ENCODE measurements around the gene RHOC. TPM values are rescaled to one million over a fixed set of nuclear protein-coding genes. Genes with fewer than 3 reads are reported as not detected.

The RHOC gene
- total RNA-seq, 1 experiment from 2014 or later: 68.9 TPM

DNA sequence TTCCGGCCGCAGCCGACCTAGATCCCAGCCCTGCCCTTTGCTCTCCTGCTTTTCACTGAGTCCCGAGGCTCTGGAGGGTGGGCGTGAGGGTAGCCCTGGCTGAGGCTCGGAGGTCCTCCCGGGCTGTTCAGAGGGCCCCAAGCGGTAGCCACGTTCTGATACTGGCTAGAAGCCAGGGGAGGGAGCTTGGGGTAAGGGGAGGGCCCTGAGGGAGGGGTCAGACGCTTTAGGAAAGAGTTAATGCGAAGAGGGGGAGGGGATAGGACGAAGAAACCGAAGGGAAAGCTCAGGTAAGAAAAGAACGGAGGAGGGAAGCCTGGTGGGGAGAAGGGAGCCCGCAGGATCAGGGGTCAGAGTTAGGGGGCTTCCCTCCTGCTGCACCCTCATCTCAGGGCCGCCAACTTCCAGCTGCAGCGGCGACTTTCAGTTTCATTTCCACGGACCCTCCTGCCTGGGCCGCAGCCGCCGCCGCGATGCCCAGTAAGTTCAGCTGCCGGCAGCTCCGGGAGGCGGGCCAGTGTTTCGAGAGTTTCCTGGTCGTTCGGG lies 32.4 kb downstream of the RHOC start, which contains the start of gene MOV10 (continued):
- TF ChIP-seq ATF3 (CRISPR knock-in tag; conservative IDR thresholded peaks at IDR 0.05): no peak
- TF ChIP-seq NR3C1 (CRISPR knock-in tag; conservative IDR thresholded peaks at IDR 0.05; ENCODE audit: low read depth): no peak
- TF ChIP-seq TEAD1 (CRISPR knock-in tag; IDR thresholded peaks at IDR 0.05): 0 out of 2 replicates have a peak, but pooled peaks have one; percentile 25
- no peak for TF ChIP-seq ZBTB21 (CRISPR knock-in tag; IDR thresholded peaks at IDR 0.05; ENCODE audit: borderline replicate concordance)
- no peak for TF ChIP-seq E2F5 (CRISPR knock-in tag; IDR thresholded peaks at IDR 0.05)
- no peak for TF ChIP-seq RELA (CRISPR knock-in tag; IDR thresholded peaks at IDR 0.05; ENCODE audit: borderline replicate concordance)
- no peak for TF ChIP-seq ZNF232 (CRISPR knock-in tag; IDR thresholded peaks at IDR 0.05)
- no peak for TF ChIP-seq HMGA2 (CRISPR knock-in tag; IDR thresholded peaks at IDR 0.05)
- no peak for TF ChIP-seq ZSCAN18 (CRISPR knock-in tag; IDR thresholded peaks at IDR 0.05)
- no peak for TF ChIP-seq GTF2I (CRISPR knock-in tag; conservative IDR thresholded peaks at IDR 0.05)
- TF ChIP-seq ZNF671 (CRISPR knock-in tag; IDR thresholded peaks at IDR 0.05): no peak; the same call in 1 of the 2 replicates
- no peak for TF ChIP-seq NFATC4 (CRISPR knock-in tag; IDR thresholded peaks at IDR 0.05)
- TF ChIP-seq, protein P1, sequence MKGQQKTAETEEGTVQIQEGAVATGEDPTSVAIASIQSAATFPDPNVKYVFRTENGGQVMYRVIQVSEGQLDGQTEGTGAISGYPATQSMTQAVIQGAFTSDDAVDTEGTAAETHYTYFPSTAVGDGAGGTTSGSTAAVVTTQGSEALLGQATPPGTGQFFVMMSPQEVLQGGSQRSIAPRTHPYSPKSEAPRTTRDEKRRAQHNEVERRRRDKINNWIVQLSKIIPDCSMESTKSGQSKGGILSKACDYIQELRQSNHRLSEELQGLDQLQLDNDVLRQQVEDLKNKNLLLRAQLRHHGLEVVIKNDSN (CRISPR knock-in tag; IDR thresholded peaks at IDR 0.05): no peak
- TF ChIP-seq ZNF281 (CRISPR knock-in tag; IDR thresholded peaks at IDR 0.05): peak; percentile 30; the same call in 1 of the 2 replicates
- TF ChIP-seq ZNF423 (CRISPR knock-in tag; IDR thresholded peaks at IDR 0.05): no peak
- no peak for TF ChIP-seq GRHL2 (CRISPR knock-in tag; IDR thresholded peaks at IDR 0.05; ENCODE audit: insufficient replicate concordance, severe bottlenecking)
- peak; percentile 24; the same call in 1 of the 2 replicates for TF ChIP-seq MYBL2 (CRISPR knock-in tag; IDR thresholded peaks at IDR 0.05)
- no peak for TF ChIP-seq AFF4 (CRISPR knock-in tag; IDR thresholded peaks at IDR 0.05; ENCODE audit: borderline replicate concordance)
- TF ChIP-seq AR (CRISPR knock-in tag; IDR thresholded peaks at IDR 0.05): 0 out of 2 replicates have a peak, but pooled peaks have one; percentile 6
- no peak for TF ChIP-seq SMAD3 (CRISPR knock-in tag; IDR thresholded peaks at IDR 0.05; ENCODE audit: borderline replicate concordance)
- no peak for TF ChIP-seq ESRRA (CRISPR knock-in tag; IDR thresholded peaks at IDR 0.05; ENCODE audit: borderline replicate concordance)
- no peak for TF ChIP-seq ELF4 (CRISPR knock-in tag; IDR thresholded peaks at IDR 0.05; ENCODE audit: low read depth)
- TF ChIP-seq, protein P2, sequence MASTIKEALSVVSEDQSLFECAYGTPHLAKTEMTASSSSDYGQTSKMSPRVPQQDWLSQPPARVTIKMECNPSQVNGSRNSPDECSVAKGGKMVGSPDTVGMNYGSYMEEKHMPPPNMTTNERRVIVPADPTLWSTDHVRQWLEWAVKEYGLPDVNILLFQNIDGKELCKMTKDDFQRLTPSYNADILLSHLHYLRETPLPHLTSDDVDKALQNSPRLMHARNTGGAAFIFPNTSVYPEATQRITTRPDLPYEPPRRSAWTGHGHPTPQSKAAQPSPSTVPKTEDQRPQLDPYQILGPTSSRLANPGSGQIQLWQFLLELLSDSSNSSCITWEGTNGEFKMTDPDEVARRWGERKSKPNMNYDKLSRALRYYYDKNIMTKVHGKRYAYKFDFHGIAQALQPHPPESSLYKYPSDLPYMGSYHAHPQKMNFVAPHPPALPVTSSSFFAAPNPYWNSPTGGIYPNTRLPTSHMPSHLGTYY (CRISPR knock-in tag; IDR thresholded peaks at IDR 0.05): no peak; the same call in 1 of the 2 replicates
